ENCODE data around the gene ACY1. TPM values are rescaled to one million over a fixed set of nuclear protein-coding genes. Genes with fewer than 3 reads are reported as not detected.

ACY1 gene
- total RNA-seq, 1 donor from 2014 or later: 59.4 TPM

DNA sequence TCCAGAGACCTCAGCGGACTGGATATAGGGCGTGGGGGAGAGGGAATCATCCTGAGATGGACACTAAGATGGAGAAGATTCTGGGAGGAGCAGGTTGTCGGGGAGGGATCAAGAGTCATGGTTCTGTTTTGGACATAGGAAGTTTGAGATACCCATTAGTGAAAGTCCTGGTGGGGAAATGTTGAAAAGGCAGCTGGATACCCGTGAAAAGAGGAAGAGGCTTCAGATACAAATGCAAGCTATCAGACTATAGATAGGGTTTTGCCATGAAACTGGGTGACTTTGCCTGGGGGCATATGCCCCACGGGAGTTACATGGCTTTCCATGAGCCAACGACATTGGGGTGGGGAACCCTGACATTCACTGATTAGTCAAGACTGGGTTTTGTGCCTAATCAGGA, 29.2 kb upstream of the ACY1 start:
- peaks cover 11% of the 10 kb centered on the region for H3K27me3 ChIP-seq (ENCODE audit: control insufficient read depth, insufficient read depth, low read length)
- DNase-seq (ENCODE audit: low read depth): no peak
- no peaks in the 10 kb centered on the region for H3K36me3 ChIP-seq (ENCODE audit: control insufficient read depth, insufficient read depth, low read length)
- H3K4me3 ChIP-seq (ENCODE audit: low read depth, low read length): no peak overlapping the region
- TF ChIP-seq, protein P1, sequence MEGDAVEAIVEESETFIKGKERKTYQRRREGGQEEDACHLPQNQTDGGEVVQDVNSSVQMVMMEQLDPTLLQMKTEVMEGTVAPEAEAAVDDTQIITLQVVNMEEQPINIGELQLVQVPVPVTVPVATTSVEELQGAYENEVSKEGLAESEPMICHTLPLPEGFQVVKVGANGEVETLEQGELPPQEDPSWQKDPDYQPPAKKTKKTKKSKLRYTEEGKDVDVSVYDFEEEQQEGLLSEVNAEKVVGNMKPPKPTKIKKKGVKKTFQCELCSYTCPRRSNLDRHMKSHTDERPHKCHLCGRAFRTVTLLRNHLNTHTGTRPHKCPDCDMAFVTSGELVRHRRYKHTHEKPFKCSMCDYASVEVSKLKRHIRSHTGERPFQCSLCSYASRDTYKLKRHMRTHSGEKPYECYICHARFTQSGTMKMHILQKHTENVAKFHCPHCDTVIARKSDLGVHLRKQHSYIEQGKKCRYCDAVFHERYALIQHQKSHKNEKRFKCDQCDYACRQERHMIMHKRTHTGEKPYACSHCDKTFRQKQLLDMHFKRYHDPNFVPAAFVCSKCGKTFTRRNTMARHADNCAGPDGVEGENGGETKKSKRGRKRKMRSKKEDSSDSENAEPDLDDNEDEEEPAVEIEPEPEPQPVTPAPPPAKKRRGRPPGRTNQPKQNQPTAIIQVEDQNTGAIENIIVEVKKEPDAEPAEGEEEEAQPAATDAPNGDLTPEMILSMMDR (IDR thresholded peaks at IDR 0.05; ENCODE audit: insufficient read depth, low read length, poor library complexity, severe bottlenecking): no peak

DNA sequence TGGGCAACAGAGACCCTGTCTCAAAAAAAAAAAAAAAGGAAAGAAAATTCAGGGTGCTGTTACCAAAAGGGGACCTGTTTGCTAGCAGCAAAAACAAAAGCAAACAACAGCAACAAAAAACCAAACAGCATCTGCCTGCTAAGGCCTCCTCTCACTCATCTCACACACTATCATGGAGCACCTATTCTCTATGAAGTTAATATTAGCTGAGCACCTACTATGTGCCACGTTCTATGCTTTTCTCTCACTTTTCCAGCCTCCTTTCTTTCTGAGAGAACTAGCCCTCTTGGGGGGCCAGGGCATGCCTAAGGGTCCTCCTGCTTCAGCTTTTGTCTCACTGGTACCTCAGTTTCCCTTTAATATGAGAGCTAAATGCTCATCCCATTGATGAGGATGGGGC, 28.6 kb upstream of the ACY1 start:
- Histone ChIP-seq H3K4me3 (ENCODE audit: low read depth, low read length) (no peak overlapping the region), H3K36me3 (ENCODE audit: control insufficient read depth, insufficient read depth, low read length) (peaks cover under 1% of the 10 kb centered on the region), H3K27me3 (ENCODE audit: control insufficient read depth, insufficient read depth, low read length) (peaks cover 11% of the 10 kb centered on the region)
- DNase-seq (ENCODE audit: low read depth): no peak
- TF ChIP-seq, protein P1 (IDR thresholded peaks at IDR 0.05; ENCODE audit: insufficient read depth, low read length, poor library complexity, severe bottlenecking): no peak

DNA sequence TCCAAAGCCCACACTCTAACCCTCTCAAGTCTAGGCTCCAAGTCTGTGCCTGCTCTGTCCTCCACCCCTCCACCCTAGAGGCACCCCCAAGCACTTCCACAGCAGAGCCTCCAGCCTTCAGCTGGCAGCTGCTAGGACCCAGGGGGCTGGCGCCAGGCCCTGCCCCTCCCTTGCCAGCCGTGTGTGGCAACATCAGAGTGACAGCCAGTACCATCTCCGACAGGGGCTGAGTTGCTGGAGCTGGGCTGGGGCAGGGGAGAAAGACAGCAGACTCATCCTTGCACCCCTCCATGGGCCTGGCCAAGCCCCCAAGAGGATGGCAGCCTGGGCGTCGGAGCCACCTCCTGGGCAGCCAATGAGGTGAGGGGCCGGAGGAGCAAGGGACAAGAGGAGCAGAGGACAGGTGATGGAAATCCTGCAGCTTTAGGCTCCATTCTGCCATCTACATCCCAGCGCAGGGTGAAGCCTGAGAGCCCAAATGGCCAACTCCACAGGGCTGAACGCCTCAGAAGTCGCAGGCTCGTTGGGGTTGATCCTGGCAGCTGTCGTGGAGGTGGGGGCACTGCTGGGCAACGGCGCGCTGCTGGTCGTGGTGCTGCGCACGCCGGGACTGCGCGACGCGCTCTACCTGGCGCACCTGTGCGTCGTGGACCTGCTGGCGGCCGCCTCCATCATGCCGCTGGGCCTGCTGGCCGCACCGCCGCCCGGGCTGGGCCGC, 28.0 kb upstream of the ACY1 start, which contains the start of gene GPR62:
TSS of gene GPR62 (plus strand) at position 207 of the 718 bp plus-strand sequence. CDS start at position 479, 272 bp downstream.
- peaks cover 11% of the 10 kb centered on the region for H3K27me3 ChIP-seq (ENCODE audit: control insufficient read depth, insufficient read depth, low read length)
- peak within 1 kb of the TSS; percentile 20 for H3K4me3 ChIP-seq (ENCODE audit: low read depth, low read length)
- DNase-seq (ENCODE audit: low read depth): no peak
- TF ChIP-seq, protein P1 (IDR thresholded peaks at IDR 0.05; ENCODE audit: insufficient read depth, low read length, poor library complexity, severe bottlenecking): no peak
- peaks cover 2% of the 10 kb centered on the region for H3K36me3 ChIP-seq (ENCODE audit: control insufficient read depth, insufficient read depth, low read length)

DNA sequence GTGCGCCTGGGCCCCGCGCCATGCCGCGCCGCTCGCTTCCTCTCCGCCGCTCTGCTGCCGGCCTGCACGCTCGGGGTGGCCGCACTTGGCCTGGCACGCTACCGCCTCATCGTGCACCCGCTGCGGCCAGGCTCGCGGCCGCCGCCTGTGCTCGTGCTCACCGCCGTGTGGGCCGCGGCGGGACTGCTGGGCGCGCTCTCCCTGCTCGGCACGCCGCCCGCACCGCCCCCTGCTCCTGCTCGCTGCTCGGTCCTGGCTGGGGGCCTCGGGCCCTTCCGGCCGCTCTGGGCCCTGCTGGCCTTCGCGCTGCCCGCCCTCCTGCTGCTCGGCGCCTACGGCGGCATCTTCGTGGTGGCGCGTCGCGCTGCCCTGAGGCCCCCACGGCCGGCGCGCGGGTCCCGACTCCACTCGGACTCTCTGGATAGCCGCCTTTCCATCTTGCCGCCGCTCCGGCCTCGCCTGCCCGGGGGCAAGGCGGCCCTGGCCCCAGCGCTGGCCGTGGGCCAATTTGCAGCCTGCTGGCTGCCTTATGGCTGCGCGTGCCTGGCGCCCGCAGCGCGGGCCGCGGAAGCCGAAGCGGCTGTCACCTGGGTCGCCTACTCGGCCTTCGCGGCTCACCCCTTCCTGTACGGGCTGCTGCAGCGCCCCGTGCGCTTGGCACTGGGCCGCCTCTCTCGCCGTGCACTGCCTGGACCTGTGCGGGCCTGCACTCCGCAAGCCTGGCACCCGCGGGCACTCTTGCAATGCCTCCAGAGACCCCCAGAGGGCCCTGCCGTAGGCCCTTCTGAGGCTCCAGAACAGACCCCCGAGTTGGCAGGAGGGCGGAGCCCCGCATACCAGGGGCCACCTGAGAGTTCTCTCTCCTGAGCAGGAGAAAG, 27.2 kb upstream of the ACY1 start:
- Histone ChIP-seq H3K27me3 (ENCODE audit: control insufficient read depth, insufficient read depth, low read length) (peaks cover 11% of the 10 kb centered on the region), H3K36me3 (ENCODE audit: control insufficient read depth, insufficient read depth, low read length) (peaks cover 2% of the 10 kb centered on the region), H3K4me3 (ENCODE audit: low read depth, low read length) (peak overlapping the region; percentile 20)
- DNase-seq (ENCODE audit: low read depth): no peak
- TF ChIP-seq, protein P1 (IDR thresholded peaks at IDR 0.05; ENCODE audit: insufficient read depth, low read length, poor library complexity, severe bottlenecking): peak; percentile 63

DNA sequence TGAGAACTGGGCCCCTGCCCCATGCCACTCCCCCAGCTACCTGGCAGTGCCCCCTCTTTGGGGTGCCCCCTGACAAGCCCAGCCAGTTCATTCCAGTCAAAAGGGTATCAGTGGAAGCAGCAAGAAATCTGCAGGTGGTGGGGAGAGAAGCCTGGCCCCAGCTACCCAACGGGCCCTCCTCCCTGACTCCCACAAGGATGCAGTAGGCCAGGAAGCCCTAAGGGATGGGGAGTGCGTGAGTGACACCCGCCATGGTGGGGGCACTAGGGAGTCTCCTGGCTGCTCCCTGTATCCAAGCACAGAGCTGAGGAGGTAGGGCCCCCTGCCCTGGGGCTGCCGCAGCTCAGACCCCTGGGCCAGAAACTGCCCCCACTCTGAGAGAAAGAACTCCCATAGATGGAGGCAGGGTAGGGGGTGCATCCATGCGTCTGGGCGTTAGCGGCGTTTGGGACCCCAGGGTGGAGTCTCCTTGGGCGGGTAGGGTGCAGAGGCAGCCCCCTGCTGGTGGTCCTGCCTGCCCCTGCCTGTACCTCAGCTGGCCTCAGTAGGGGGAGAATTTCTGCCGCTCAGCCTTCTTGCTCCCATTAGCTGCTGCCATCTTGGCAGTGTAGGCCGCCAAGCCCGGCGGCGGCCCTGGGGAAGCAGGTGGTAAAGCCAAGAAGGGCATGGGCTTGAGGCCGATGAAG, 25.7 kb upstream of the ACY1 start:
- H3K4me3 ChIP-seq (ENCODE audit: low read depth, low read length): no peak overlapping the region
- TF ChIP-seq, protein P1 (IDR thresholded peaks at IDR 0.05; ENCODE audit: insufficient read depth, low read length, poor library complexity, severe bottlenecking): no peak
- no peak for DNase-seq (ENCODE audit: low read depth)
- H3K27me3 ChIP-seq (ENCODE audit: control insufficient read depth, insufficient read depth, low read length): peaks cover 11% of the 10 kb centered on the region
- peaks cover 2% of the 10 kb centered on the region for H3K36me3 ChIP-seq (ENCODE audit: control insufficient read depth, insufficient read depth, low read length)
